OCI-M2 (cell line): ENCODE data around the gene SLC4A1.
"Not testable (repeated sequence)": the region's sequence is repeated elsewhere in the genome, so short reads cannot be mapped to it uniquely, and the experiment has no call there.

Source experiments
- DNase-seq: peaks from one replicate; lab custom pipeline; 2025; ENCODE audit not compliant: unreplicated experiment; lab: John Stamatoyannopoulos, UW

Gene SLC4A1

GRCh38 chr17:44257815-44258760, 9.8 kb downstream of the SLC4A1 start:
- no peak for DNase-seq

DNA sequence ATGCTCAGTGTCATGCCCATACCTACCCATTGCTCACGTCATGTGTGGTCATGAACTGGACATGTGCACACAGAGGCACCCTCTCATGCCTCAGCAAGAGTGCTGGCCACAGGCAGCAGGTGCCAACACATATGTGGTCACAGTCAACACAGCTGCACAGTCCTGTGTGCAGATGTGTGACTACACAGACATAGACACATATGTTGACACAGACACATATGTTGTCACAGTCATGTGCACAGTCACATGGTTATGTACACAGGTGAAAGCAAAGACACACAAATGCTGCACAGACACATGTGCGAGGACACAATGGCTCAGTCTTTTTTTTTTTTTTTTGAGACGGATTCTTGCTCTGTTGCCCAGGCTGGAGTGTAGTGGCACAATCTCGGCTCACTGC, 11.3 kb downstream of the SLC4A1 start:
- no peak for DNase-seq

DNA sequence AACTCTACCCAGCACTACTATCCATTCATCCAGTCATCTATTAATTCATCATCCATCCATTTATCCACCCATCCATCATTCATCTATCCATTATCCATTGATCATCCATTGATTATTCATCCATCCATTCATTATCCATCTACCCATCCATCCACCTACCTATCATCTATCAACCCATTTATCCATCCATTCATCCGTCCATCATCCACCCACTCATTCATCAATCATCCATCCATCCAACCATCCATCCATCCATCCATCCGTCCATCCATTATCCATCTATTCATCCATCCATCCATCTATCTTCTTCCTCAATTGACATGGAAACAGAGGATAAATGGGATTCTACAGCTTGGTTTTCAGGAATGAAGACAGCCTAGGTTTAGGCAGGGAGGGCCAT, 12.0 kb downstream of the SLC4A1 start:
- no peak for DNase-seq

- no peak for DNase-seq
These were observed 13.4 kb downstream of the SLC4A1 start for GRCh38 chr17:44254361-44255095.

GRCh38 chr17:44253006-44253405, 14.9 kb downstream of the SLC4A1 start:
- DNase-seq = no peak

GRCh38 chr17:44251062-44251461, 16.9 kb downstream of the SLC4A1 start:
- no peak for DNase-seq

DNA sequence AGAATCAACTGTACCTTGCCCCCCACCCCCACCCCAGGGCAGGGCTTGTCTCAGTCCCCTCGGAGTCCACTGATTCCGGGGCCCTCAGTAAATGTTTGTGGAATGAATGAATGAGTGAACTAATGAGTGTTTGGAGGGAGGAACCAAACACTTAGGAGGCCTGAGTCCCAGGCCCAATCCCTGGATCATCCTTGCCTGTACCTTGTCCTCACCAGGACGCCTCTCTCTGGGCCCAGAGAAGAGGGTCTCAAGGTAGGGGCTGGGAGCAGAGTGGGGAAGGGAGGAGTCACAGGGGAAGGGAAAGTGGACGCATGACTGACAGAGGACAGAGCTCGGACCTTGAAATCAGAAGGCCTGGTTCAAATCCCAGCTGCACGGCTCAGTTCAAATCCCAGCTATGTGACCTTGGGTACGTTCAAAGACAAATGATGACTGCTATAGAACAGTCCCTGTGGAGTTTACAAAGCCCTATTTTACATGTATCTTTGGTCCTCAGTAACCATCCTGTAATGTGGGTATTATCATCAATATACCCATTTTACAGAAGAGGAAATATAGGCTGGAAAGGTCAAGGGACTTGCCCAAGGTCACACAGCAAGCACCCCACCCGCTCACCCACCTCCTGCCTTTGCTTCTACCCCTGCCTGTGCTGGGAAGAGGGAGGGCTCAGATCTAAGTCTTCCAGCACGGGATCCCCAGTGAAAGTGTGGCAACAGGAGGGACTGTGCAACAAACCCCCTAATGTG, 18.3 kb downstream of the SLC4A1 start:
- no peak for DNase-seq

DNA sequence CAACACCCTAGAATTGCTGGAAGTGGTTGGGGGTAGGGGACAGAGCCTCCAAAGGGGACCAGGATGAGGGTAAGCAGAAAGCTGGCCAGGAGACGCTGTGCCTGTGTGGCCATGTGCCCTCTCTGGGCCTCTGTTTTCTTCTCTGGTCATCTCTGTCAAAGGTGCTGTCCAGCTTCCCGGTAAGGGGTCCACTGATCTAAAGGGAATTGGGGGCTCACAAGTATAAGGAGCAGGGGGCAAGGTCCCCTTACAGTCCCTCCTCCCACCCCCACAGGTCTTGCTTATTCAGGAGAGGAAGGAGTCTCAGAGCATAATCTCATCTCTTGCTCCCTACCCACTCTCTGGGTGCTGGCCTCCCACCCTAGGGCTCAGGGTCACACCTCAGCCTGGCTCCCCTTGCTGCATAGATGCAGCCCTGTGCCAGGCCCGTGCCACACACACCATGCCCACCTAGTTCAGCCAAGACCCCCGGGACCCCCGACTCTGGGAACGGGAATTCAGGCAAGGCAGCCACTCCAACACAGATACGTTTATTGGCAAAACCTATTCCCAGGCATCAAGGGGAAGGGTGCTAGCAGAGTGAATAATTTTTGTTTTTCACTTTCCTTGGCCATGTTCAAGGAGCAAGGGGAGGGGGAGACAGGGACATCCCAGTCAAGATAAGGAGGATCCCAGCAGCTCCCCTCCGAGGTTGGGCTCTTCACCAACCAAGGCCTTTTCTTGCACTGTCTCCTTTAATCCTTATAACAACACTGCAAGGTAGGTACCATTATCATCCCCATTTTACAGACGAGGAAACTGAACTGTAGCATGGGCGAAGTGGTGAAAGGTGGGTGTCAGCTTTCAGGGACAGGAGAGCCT, 19.8 kb downstream of the SLC4A1 start:
- no peak for DNase-seq

DNA sequence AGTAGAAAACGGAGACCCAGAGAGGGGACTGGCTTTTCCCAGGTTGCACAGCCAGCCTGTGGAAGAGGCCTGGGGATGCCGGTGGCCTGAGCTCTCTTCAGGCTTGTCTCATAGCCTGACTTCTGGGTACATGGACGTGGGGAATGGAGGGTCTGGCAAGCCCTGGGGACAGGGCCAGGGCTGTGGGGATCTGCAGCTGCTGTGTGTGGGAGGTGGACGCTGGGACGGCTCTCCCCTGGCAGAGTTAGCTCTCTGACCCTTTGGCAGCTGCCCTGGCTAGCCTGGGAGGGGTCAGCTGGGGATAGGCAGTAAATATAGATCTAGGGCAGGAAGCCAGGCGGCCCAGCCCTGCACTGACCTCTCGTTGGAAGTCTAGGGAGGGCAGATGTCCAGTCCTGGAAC, 20.5 kb downstream of the SLC4A1 start:
- DNase-seq = no peak

DNA sequence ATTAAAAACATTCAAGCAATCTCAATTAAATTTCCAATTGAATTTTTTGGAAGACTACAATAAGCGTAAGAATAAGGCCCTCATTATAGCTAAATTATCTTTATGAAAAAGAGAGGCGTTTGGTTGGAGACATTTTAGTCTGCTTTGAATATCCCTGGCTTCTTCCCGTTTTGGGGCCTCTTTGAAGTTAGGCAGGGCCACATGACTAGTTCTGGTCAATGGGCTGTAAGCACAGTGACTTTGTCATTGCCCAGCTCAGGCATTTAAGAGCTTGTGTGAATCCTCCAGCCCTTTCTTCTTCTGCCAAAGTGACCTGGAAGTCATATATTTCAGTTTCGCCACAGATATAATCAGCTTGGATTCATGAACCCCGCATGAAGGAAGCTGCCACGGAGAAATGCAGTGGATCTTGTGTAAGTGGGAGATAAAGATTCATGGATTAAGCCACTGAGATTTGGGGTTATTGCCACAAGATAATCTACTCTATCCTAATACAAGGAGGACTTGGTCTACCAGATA, 26.8 kb downstream of the SLC4A1 start:
- no peak for DNase-seq

DNA sequence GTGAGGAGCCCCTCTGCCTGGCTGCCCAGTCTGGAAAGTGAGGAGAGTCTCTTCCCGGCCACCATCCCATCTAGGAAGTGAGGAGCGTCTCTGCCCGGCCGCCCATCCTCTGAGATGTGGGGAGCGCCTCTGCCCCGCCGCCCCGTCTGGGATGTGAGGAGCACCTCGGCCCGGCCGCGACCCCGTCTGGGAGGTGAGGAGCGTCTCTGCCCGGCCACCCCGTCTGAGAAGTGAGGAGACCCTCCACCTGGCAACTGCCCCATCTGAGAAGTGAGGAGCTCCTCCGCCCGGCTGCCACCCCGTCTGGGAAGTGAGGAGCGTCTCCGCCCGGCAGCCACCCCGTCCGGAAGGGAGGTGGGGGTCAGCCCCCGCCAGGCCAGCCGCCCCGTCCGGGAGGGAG, 30.0 kb downstream of the SLC4A1 start:
- not testable (repeated sequence) for DNase-seq

DNA sequence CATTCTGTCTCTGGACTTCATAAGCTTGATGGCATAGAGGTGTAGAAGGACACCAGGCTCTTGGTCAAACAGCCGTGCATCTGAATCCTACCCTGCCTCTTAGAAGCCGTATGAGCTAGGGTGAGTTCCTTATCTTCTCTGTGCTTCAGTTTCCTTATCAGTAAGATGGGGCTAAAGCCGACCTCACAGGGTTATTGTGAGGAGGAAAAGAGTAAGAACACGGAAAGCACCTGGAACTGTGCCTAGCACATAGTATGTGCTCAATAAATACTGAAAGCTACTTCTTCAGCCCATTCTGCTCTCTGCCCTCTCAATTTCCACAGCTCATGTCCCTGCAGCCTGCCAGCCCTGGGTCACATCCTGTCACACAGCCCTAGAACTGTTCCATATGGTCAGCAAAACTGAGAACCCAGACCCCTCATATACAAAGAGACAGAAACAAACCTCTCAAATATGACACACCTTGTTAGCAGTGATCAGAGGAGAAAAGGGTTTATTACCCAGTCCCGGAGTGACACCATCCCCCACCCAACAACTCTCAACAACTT, 31.4 kb downstream of the SLC4A1 start:
- DNase-seq = no peak

DNA sequence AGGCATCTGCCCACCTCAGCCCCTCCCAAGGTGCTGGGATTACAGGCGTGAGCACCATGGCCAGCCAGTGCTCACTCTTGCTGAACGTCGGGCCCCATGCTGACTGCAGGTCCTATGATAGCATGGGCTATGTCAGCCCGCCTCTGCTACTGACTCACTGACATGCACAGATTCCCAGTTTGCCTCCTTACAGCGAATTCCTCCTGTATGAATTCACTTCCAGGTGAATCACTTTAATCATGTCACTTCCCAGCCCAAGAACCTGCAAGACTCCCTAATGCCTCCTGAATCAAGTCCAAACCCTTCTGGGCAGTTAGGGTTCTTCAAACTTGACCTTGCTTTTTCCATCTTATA, 32.4 kb downstream of the SLC4A1 start:
- no peak for DNase-seq

- no peak for DNase-seq
These were observed 34.4 kb downstream of the SLC4A1 start for GRCh38 chr17:44233582-44233981.

DNA sequence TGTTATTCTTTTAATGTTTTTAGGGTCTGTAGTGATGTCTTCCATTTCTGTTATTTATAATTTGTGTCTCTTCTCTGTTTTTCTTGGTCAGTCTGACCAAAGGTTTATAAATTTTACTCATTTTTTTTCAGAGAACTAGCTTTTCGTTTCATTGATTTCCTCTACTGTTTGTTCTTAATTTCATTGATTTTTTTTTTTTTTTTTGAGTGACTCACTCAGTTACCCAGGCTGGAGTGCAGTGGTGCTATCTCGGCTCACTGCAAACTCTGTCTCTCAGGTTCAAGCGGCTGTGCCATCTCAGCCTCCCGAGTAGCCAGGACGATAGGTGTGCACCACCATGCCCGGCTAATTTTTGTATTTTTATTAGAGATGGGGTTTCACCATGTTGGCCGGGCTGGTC, 35.9 kb downstream of the SLC4A1 start:
- no peak for DNase-seq

DNA sequence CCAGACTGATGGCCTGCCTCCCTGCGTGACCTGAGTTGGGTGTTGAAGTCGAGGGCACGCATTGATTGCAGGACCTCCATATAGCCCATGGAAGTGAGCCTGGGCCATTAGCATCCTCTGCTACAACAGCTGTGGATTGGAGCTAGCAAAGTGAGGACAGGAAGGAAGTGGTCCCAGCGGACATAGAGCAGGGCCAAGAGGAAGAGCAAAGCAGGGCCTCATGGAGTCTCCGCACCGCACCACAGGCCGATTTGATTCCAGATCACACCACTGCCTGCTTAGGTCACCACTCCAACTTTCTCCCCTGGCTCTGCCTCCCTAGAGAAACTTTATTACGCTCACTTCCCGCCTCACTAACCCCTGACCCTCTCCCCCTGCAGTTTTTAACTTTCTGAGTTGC, 37.8 kb downstream of the SLC4A1 start:
- no peak for DNase-seq

DNA sequence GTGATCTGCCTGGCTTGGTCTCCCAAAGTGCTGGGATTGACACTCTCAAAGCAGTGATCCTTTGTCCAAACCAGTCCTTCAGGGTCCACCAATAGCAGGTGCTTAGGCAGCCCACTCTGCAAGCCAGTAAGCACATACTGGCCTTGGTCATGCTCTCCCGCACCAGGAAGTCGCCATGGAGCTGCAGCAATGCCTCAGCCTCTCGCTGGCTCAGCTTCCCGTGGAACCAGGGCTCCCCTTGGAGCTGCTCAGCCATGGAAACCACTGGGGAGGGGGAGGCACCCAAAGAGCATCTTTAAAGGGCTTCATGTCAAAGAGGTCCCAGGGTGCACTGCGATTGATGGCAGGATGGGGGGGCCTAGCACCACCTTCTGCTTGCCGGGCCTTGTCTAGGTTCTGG, 38.8 kb downstream of the SLC4A1 start:
- no peak for DNase-seq

- no peak for DNase-seq
These were observed 44.3 kb downstream of the SLC4A1 start for GRCh38 chr17:44223541-44224071.

- DNase-seq = no peak
These were observed 45.6 kb downstream of the SLC4A1 start for GRCh38 chr17:44222112-44222869.

- DNase-seq = no peak
These were observed 46.1 kb downstream of the SLC4A1 start for GRCh38 chr17:44221862-44222111.
